Prostate gland (tissue), 2 donors: ENCODE results near the gene PPP1R14C. TPM values are rescaled to one million over a fixed set of nuclear protein-coding genes. Genes with fewer than 3 reads are reported as not detected.

Source experiments
- DNase-seq: peaks from one replicate; pipeline ENCODE4 v3.0.0-alpha.2; 2019; ENCODE audit warnings: low spot score
- H3K27ac ChIP-seq, 2 donors: fragments of 200-600 bp; sonication (generic); 2 replicates each; pipeline ENCODE4 v1.5.1; 2017 to 2019
- H3K27me3 ChIP-seq: fragments of 200-600 bp; sonication (generic); replicated peaks from 2 replicates; pipeline ENCODE4 v1.5.1; 2019; ENCODE audit not compliant: insufficient read depth
- H3K36me3 ChIP-seq, 2 donors: fragments of 200-600 bp; sonication (generic); 1 replicate in 1 of 2; 2 replicates in 1 of 2; pipeline versions ENCODE4 v1.5.1 to v1.8.1; 2017 to 2019
- H3K4me1 ChIP-seq: fragments of 200-600 bp; sonication (generic); replicated peaks from 2 replicates; pipeline ENCODE4 v1.5.1; 2019
- H3K4me3 ChIP-seq, 2 donors: fragments of 200-600 bp; sonication (generic); 2 replicates each; pipeline ENCODE4 v1.5.1; 2017 to 2019
- H3K9me3 ChIP-seq: fragments of 200-600 bp; sonication (generic); 2 replicates; pipeline ENCODE4 v1.5.1; 2017
- POLR2A ChIP-seq: fragments of 450-650 bp; IDR thresholded peaks from one replicate; pipeline ENCODE4 v1.6.1; 2016; ENCODE audit warnings: antibody characterized with exemption, mild to moderate bottlenecking
- POLR2AphosphoS5 ChIP-seq: sonication (generic); formaldehyde crosslinking; IDR thresholded peaks from one replicate; pipeline ENCODE4 v1.6.1; 2017; ENCODE audit warnings: antibody characterized with exemption
- WGBS: methylation state at CpG from one replicate; pipeline ENCODE4 v1.1.5; 2018; 5-methylcytosine and 5-hydroxymethylcytosine counted together
- intact Hi-C: fragments of 100-400 bp; cut with DNase I; formaldehyde crosslinking; loops from one replicate; pipeline ENCODE4 v1.14.2; 2022
- total RNA-seq, 2 donors: library from RNA; depleted of rRNA; stranded (reverse); fragments of >200 nt; gene quantifications; one replicate each; pipeline ENCODE4 v1.1.0, GENCODE V29; 2016
- TF ChIP-seq, protein P1 (sequence below), 4 experiments: fragments of 200-600 bp in 2 of 4; fragments of 450-650 bp in 2 of 4; sonication (generic) in 2 of 4; IDR thresholded peaks; 1 replicate in 3 of 4; 2 replicates in 1 of 4; pipeline ENCODE4 v1.5.1; 2016 to 2019; ENCODE audit warnings: antibody characterized with exemption in 4 of 4, mild to moderate bottlenecking in 2 of 4, moderate library complexity in 2 of 4

Gene PPP1R14C
- total RNA-seq, 2 donors from 2014 or later, result 3.4 to 14.8 TPM

DNA sequence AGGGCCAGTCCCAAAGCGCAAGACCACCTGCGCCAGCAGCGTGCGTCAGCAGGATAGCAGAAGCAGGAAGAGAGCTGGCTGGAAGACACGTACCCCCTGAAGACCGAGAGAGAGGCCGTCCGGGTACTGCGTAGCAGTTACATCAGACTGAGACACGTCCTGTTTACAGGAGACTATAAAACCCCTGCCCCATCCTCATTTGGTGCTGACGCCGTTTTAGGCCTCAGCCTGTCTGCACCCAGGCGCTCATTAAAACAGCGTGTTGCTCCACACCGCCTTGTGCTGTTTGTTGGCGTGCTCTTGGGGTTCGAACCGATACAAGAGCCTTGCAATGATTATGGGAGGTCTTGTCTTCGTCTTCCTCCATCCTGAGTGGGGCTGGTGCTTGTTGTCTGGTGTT is 42.1 kb upstream of the PPP1R14C start:
- H3K9me3 ChIP-seq, result no peaks in the 10 kb centered on the region
- H3K36me3 ChIP-seq, result no peaks in the 10 kb centered on the region
- intact Hi-C loops, result no loop called here
- H3K27me3 ChIP-seq, result no peaks in the 10 kb centered on the region
- no peaks in the 10 kb centered on the region for H3K4me1 ChIP-seq
- H3K27ac ChIP-seq, result no peak overlapping the region
- 86% methylated on average over 19 of the region's 19 CpGs for WGBS
- no peak overlapping the region for H3K4me3 ChIP-seq
- no peak for DNase-seq
- TF ChIP-seq POLR2A (no peak), POLR2AphosphoS5 (no peak)
- TF ChIP-seq, protein P1, sequence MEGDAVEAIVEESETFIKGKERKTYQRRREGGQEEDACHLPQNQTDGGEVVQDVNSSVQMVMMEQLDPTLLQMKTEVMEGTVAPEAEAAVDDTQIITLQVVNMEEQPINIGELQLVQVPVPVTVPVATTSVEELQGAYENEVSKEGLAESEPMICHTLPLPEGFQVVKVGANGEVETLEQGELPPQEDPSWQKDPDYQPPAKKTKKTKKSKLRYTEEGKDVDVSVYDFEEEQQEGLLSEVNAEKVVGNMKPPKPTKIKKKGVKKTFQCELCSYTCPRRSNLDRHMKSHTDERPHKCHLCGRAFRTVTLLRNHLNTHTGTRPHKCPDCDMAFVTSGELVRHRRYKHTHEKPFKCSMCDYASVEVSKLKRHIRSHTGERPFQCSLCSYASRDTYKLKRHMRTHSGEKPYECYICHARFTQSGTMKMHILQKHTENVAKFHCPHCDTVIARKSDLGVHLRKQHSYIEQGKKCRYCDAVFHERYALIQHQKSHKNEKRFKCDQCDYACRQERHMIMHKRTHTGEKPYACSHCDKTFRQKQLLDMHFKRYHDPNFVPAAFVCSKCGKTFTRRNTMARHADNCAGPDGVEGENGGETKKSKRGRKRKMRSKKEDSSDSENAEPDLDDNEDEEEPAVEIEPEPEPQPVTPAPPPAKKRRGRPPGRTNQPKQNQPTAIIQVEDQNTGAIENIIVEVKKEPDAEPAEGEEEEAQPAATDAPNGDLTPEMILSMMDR (IDR thresholded peaks at IDR 0.05), result no peak

GRCh38 chr6:150102750-150103270 is 40.0 kb upstream of the PPP1R14C start:
- Histone ChIP-seq H3K9me3 (no peaks in the 10 kb centered on the region), H3K27ac (no peak overlapping the region), H3K4me3 (no peak overlapping the region), H3K27me3 (no peaks in the 10 kb centered on the region), H3K4me1 (no peaks in the 10 kb centered on the region), H3K36me3 (no peaks in the 10 kb centered on the region)
- TF ChIP-seq POLR2A, result no peak
- TF ChIP-seq, protein P1 (IDR thresholded peaks at IDR 0.05), result no peak
- TF ChIP-seq POLR2AphosphoS5, result no peak
- 89% methylated on average over 4 of the region's 4 CpGs for WGBS
- intact Hi-C loops, result no loop called here
- no peak for DNase-seq

GRCh38 chr6:150112233-150112632 is 30.6 kb upstream of the PPP1R14C start:
- no peaks in the 10 kb centered on the region for H3K4me1 ChIP-seq
- WGBS, result 96% methylated on average over 6 of the region's 6 CpGs

GRCh38 chr6:150115769-150116168 is 27.1 kb upstream of the PPP1R14C start:
- Histone ChIP-seq H3K4me1 (no peaks in the 10 kb centered on the region), H3K27ac (no peak overlapping the region), H3K27me3 (no peaks in the 10 kb centered on the region), H3K36me3 (no peaks in the 10 kb centered on the region), H3K9me3 (no peaks in the 10 kb centered on the region), H3K4me3 (no peak overlapping the region)
- 67% methylated on average over 25 of the region's 25 CpGs for WGBS
- intact Hi-C loops, result no loop called here
- TF ChIP-seq POLR2A (no peak), POLR2AphosphoS5 (no peak)
- TF ChIP-seq, protein P1 (IDR thresholded peaks at IDR 0.05), result no peak
- no peak for DNase-seq

More at GRCh38 chr6:150112233-150112632, 30.6 kb upstream of the PPP1R14C start:
- no peak overlapping the region for H3K27ac ChIP-seq
- H3K27me3 ChIP-seq, result no peaks in the 10 kb centered on the region
- no peaks in the 10 kb centered on the region for H3K9me3 ChIP-seq
- intact Hi-C loops, result no loop called here
- TF ChIP-seq POLR2A, result no peak
- TF ChIP-seq, protein P1 (IDR thresholded peaks at IDR 0.05), result no peak
- TF ChIP-seq POLR2AphosphoS5, result no peak
- H3K36me3 ChIP-seq, result no peaks in the 10 kb centered on the region
- no peak for DNase-seq
- no peak overlapping the region for H3K4me3 ChIP-seq

DNA sequence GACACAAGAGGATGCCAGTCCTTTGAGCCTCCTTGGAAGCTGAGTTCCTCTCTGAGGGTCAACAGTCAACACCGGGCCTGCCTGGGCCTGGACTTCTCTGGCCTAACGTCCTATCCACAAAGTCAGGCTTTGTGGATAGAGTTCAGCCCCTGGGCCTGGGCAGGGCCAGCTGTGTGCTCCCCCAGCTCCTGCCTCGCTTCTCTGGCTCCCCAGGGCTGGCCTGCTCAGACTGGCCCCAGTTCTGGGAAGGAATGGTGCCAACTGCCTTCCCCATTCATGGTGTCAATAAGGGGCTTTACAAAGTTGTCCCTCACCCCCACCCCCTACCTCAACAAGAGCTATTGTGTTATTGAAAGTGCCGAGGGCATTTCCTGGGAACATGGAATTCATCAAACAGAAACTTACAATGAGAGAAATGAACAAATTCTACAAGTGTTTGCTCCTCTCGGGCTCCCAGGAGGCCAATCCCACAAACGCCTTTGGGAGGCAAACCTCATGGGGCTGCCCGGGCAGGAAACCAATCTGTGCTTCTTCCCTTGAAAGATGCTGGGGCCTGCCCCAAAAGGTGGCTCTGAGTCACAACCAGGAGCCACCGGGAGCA is 26.5 kb upstream of the PPP1R14C start:
- WGBS, result 56% methylated on average over 8 of the region's 8 CpGs
- Histone ChIP-seq H3K27me3 (no peaks in the 10 kb centered on the region), H3K4me3 (no peak overlapping the region), H3K4me1 (no peaks in the 10 kb centered on the region), H3K27ac (no peak overlapping the region), H3K36me3 (no peaks in the 10 kb centered on the region), H3K9me3 (no peaks in the 10 kb centered on the region)
- intact Hi-C loops, result no loop called here
- DNase-seq, result no peak
- TF ChIP-seq, protein P1 (IDR thresholded peaks at IDR 0.05), result no peak
